MM.1S (cell line): ENCODE measurements around the gene SYNE2.

Experiments used
- DNase-seq: peaks from one replicate; pipeline ENCODE4 v3.0.0-alpha.2; 2015
- H2AFZ ChIP-seq: fragments of 300-600 bp; sonication (generic); 2 replicates; pipeline ENCODE4 v1.6.0; 2016; ENCODE audit warnings: antibody characterized with exemption, low read length
- H3F3A ChIP-seq: fragments of 300-600 bp; sonication (generic); 2 replicates; pipeline ENCODE4 v1.6.1; 2016; ENCODE audit warnings: mild to moderate bottlenecking, antibody characterized with exemption, low read length, moderate library complexity, mixed read lengths; ENCODE audit not compliant: insufficient read depth
- H3K27ac ChIP-seq: fragments of 300-600 bp; sonication (generic); 2 replicates; pipeline ENCODE4 v1.5.1; 2016; ENCODE audit warnings: mild to moderate bottlenecking, low read length
- H3K27me3 ChIP-seq: fragments of 300-600 bp; sonication (generic); replicated peaks from 2 replicates; pipeline ENCODE4 v1.6.0; 2016; ENCODE audit warnings: low read length; ENCODE audit not compliant: insufficient read depth
- H3K36me3 ChIP-seq: fragments of 300-600 bp; sonication (generic); replicated peaks from 2 replicates; pipeline ENCODE4 v1.6.1; 2016; ENCODE audit warnings: mild to moderate bottlenecking, low read length, mixed read lengths; ENCODE audit not compliant: insufficient read depth
- H3K4me1 ChIP-seq: fragments of 300-600 bp; sonication (generic); 2 replicates; pipeline ENCODE4 v1.6.1; 2016; ENCODE audit warnings: low read length, mixed read lengths
- H3K4me2 ChIP-seq: fragments of 300-600 bp; sonication (generic); 2 replicates; pipeline ENCODE4 v1.6.0; 2016; ENCODE audit warnings: low read depth, low read length
- H3K4me3 ChIP-seq: fragments of 300-600 bp; sonication (generic); 2 replicates; pipeline ENCODE4 v1.5.1; 2016; ENCODE audit warnings: low read length, mixed read lengths
- H3K79me2 ChIP-seq: fragments of 300-600 bp; sonication (generic); 2 replicates; pipeline ENCODE4 v1.6.1; 2016; ENCODE audit warnings: mixed run types, low read length, mixed read lengths
- H3K9ac ChIP-seq: fragments of 300-600 bp; sonication (generic); 2 replicates; pipeline ENCODE4 v1.6.1; 2016; ENCODE audit warnings: low read length, mixed read lengths
- H3K9me2 ChIP-seq: fragments of 300-600 bp; sonication (generic); replicated peaks from 2 replicates; pipeline ENCODE4 v1.6.1; 2016; ENCODE audit warnings: mild to moderate bottlenecking, low read length, mixed read lengths; ENCODE audit not compliant: insufficient read depth
- H3K9me3 ChIP-seq: fragments of 300-600 bp; sonication (generic); replicated peaks from 2 replicates; pipeline ENCODE4 v1.6.1; 2016; ENCODE audit warnings: mild to moderate bottlenecking, low read length, mixed read lengths; ENCODE audit not compliant: insufficient read depth
- H4K20me1 ChIP-seq: fragments of 300-600 bp; sonication (generic); 2 replicates; pipeline ENCODE4 v1.6.1; 2016; ENCODE audit warnings: mild to moderate bottlenecking, low read length, moderate library complexity, mixed read lengths; ENCODE audit not compliant: insufficient read depth
- EZH2 ChIP-seq: fragments of 300-600 bp; sonication (generic); optimal IDR thresholded peaks from 2 replicates; pipeline ENCODE3; 2017; ENCODE audit warnings: low read depth, mild to moderate bottlenecking, antibody characterized with exemption, low read length, mixed read lengths
- EZH2phosphoT487 ChIP-seq: fragments of 300-600 bp; sonication (generic); IDR thresholded peaks from 2 replicates; pipeline ENCODE4 v1.6.1; 2018; ENCODE audit warnings: antibody characterized with exemption, low read length
- TF ChIP-seq, protein P1 (sequence below): fragments of 300-600 bp; sonication (generic); IDR thresholded peaks from 2 replicates; pipeline ENCODE4 v1.5.1; 2016; ENCODE audit warnings: antibody characterized with exemption, low read length, mixed read lengths

SYNE2 gene

DNA sequence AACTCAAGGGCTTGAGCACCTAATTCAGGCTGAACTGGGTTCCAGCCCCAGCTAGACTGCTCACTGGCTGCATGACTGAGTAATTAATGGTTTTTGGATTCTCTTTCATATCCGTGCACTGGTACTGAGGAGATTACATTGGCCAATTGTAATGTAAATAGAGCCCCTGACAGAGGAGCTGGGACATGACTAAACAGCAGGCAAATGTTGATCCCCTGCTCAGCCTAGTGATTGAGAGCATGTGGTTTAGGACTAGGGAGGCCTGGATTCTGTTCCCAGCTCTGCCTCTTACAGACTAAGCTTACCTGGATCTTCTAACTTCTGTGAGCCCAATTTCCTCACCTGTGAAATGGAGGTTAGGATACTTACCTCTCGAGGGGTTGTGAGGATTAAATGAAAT, 237.1 kb downstream of the SYNE2 start:
- H3K36me3 ChIP-seq = no peaks in the 10 kb centered on the region
- H3K9me2 ChIP-seq = no peaks in the 10 kb centered on the region
- no peaks in the 10 kb centered on the region for H3K9me3 ChIP-seq
- no peaks in the 10 kb centered on the region for H3K79me2 ChIP-seq
- H3K4me2 ChIP-seq = no peak overlapping the region
- H4K20me1 ChIP-seq = no peaks in the 10 kb centered on the region
- H3K4me1 ChIP-seq = no peaks in the 10 kb centered on the region
- H3K4me3 ChIP-seq = no peak overlapping the region
- no peaks in the 10 kb centered on the region for H3F3A ChIP-seq
- no peak for DNase-seq
- no peak overlapping the region for H2AFZ ChIP-seq
- H3K27me3 ChIP-seq = no peaks in the 10 kb centered on the region
- H3K27ac ChIP-seq = no peak overlapping the region
- TF ChIP-seq, protein P1, sequence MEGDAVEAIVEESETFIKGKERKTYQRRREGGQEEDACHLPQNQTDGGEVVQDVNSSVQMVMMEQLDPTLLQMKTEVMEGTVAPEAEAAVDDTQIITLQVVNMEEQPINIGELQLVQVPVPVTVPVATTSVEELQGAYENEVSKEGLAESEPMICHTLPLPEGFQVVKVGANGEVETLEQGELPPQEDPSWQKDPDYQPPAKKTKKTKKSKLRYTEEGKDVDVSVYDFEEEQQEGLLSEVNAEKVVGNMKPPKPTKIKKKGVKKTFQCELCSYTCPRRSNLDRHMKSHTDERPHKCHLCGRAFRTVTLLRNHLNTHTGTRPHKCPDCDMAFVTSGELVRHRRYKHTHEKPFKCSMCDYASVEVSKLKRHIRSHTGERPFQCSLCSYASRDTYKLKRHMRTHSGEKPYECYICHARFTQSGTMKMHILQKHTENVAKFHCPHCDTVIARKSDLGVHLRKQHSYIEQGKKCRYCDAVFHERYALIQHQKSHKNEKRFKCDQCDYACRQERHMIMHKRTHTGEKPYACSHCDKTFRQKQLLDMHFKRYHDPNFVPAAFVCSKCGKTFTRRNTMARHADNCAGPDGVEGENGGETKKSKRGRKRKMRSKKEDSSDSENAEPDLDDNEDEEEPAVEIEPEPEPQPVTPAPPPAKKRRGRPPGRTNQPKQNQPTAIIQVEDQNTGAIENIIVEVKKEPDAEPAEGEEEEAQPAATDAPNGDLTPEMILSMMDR = no peak
- TF ChIP-seq EZH2 = no peak
- TF ChIP-seq EZH2phosphoT487 = no peak
- H3K9ac ChIP-seq = no peak overlapping the region

DNA sequence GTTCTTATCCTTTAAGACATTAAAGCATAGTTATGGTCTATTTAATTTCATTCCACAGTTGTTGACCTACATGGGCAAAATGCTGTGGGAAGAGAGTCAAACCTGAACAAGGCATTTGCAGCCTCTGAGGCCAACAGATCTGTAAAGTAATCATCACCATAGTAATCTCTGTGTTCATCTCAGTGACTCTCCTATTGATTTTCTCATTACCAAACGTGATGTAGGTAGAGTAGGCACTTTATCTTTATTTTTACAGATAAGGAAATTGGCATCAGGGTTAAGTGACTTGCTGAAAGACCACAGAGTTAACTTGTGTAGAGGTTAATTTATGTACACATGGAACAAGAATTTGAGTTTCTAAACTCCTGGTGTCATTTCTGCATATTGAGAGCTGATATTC, 238.4 kb downstream of the SYNE2 start:
- no peaks in the 10 kb centered on the region for H3K36me3 ChIP-seq
- H3F3A ChIP-seq = no peaks in the 10 kb centered on the region
- H3K9me3 ChIP-seq = no peaks in the 10 kb centered on the region
- H3K27ac ChIP-seq = no peak overlapping the region
- no peak overlapping the region for H2AFZ ChIP-seq
- H3K27me3 ChIP-seq = no peaks in the 10 kb centered on the region
- DNase-seq = no peak
- no peak for TF ChIP-seq EZH2phosphoT487
- TF ChIP-seq, protein P1 = no peak
- no peaks in the 10 kb centered on the region for H3K9me2 ChIP-seq
- H3K9ac ChIP-seq = no peak overlapping the region
- H3K79me2 ChIP-seq = no peaks in the 10 kb centered on the region
- no peaks in the 10 kb centered on the region for H4K20me1 ChIP-seq
- H3K4me2 ChIP-seq = no peak overlapping the region
- no peak overlapping the region for H3K4me3 ChIP-seq
- no peaks in the 10 kb centered on the region for H3K4me1 ChIP-seq

DNA sequence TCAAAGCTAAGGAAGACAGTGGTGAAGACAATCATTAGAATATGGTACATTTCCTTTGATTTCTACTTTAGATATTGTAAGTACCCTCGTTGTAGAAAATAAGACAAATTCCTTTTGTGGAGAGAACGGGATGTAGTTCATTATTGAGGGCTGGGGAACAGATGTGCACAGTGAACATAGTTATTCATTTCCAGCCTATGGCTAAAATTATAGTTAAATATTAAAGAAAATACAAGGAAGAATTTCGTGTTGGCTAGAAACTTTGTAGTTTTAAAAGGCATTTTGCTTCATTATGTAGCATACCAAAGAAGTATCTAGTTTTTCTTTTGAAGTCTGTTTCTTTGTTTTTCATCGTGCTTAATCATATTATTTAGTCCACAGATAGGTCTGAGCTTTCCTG, 239.5 kb downstream of the SYNE2 start:
- Histone ChIP-seq H3K9me3 (no peaks in the 10 kb centered on the region), H3K4me2 (no peak overlapping the region), H3K27me3 (no peaks in the 10 kb centered on the region), H3K36me3 (no peaks in the 10 kb centered on the region), H3K79me2 (no peaks in the 10 kb centered on the region), H3K4me3 (no peak overlapping the region), H2AFZ (no peak overlapping the region), H4K20me1 (no peaks in the 10 kb centered on the region), H3K9me2 (no peaks in the 10 kb centered on the region), H3K9ac (no peak overlapping the region), H3K4me1 (no peaks in the 10 kb centered on the region), H3K27ac (no peak overlapping the region), H3F3A (no peaks in the 10 kb centered on the region)
- TF ChIP-seq, protein P1 = no peak
- TF ChIP-seq EZH2 = no peak
- TF ChIP-seq EZH2phosphoT487 = no peak
- no peak for DNase-seq
